GM23338 (cell line): ENCODE measurements around the gene CDC14B.

Source experiments
- CREB1 ChIP-seq: fragments of 250-450 bp; sonication (Bioruptor Pico); IDR thresholded peaks from 2 replicates; pipeline ENCODE4 v1.5.0; 2020; ENCODE audit warnings: low read depth, mild to moderate bottlenecking, moderate library complexity
- CTCF ChIP-seq, 2 experiments: fragments of 200-600 bp in 1 of 2; sonication (generic) in 1 of 2; conservative IDR thresholded peaks; 2 replicates each; pipeline versions ENCODE4 v1.5.1 to v1.6.1; 2016 to 2017; ENCODE audit warnings: antibody characterized with exemption in 2 of 2, low read depth in 2 of 2, mild to moderate bottlenecking in 2 of 2, moderate library complexity in 1 of 2
- EZH2 ChIP-seq: fragments of 200-600 bp; sonication (generic); IDR thresholded peaks from one replicate; pipeline ENCODE4 v1.8.0; 2017; ENCODE audit warnings: antibody characterized with exemption, mild to moderate bottlenecking, low read depth; ENCODE audit not compliant: unreplicated experiment
- EZH2phosphoT487 ChIP-seq: fragments of 200-600 bp; sonication (generic); IDR thresholded peaks from one replicate; pipeline ENCODE4 v1.8.1; 2018; ENCODE audit warnings: antibody characterized with exemption; ENCODE audit not compliant: unreplicated experiment
- JUNB ChIP-seq: IDR thresholded peaks from one replicate; pipeline ENCODE4 v1.6.1; 2016; ENCODE audit warnings: antibody characterized with exemption; ENCODE audit not compliant: unreplicated experiment
- NANOG ChIP-seq: IDR thresholded peaks from 2 replicates; pipeline ENCODE4 v1.6.1; 2016; ENCODE audit warnings: antibody characterized with exemption, borderline replicate concordance
- POLR2AphosphoS5 ChIP-seq: IDR thresholded peaks from 2 replicates; pipeline ENCODE4 v1.6.1; 2016; ENCODE audit warnings: antibody characterized with exemption, low read depth
- STAT1 ChIP-seq: IDR thresholded peaks from one replicate; pipeline ENCODE4 v1.6.1; 2016; ENCODE audit warnings: antibody characterized with exemption; ENCODE audit not compliant: unreplicated experiment
- ZNF114 ChIP-seq: fragments of 250-450 bp; sonication (Bioruptor Pico); IDR thresholded peaks from 2 replicates; pipeline ENCODE4 v1.5.0; 2020; ENCODE audit warnings: mild to moderate bottlenecking, moderate library complexity
- ZNF331 ChIP-seq: fragments of 250-450 bp; sonication (Bioruptor Pico); IDR thresholded peaks from 2 replicates; pipeline ENCODE4 v1.5.0; 2020; ENCODE audit warnings: low read depth, mild to moderate bottlenecking, moderate library complexity
- TF ChIP-seq, protein P1 (sequence below): IDR thresholded peaks from one replicate; pipeline ENCODE4 v1.6.1; 2018; ENCODE audit warnings: antibody characterized with exemption; ENCODE audit not compliant: unreplicated experiment
- TF ChIP-seq, protein P2 (sequence below): IDR thresholded peaks from 2 replicates; pipeline ENCODE4 v1.6.1; 2016; ENCODE audit warnings: antibody characterized with exemption

GRCh38 chr9:96483733-96484390 lies 135.8 kb downstream of the CDC14B start:
- no peak for TF ChIP-seq CTCF (conservative IDR thresholded peaks at IDR 0.05; ENCODE audit: low read depth in 2 of 2)
- TF ChIP-seq, protein P1, sequence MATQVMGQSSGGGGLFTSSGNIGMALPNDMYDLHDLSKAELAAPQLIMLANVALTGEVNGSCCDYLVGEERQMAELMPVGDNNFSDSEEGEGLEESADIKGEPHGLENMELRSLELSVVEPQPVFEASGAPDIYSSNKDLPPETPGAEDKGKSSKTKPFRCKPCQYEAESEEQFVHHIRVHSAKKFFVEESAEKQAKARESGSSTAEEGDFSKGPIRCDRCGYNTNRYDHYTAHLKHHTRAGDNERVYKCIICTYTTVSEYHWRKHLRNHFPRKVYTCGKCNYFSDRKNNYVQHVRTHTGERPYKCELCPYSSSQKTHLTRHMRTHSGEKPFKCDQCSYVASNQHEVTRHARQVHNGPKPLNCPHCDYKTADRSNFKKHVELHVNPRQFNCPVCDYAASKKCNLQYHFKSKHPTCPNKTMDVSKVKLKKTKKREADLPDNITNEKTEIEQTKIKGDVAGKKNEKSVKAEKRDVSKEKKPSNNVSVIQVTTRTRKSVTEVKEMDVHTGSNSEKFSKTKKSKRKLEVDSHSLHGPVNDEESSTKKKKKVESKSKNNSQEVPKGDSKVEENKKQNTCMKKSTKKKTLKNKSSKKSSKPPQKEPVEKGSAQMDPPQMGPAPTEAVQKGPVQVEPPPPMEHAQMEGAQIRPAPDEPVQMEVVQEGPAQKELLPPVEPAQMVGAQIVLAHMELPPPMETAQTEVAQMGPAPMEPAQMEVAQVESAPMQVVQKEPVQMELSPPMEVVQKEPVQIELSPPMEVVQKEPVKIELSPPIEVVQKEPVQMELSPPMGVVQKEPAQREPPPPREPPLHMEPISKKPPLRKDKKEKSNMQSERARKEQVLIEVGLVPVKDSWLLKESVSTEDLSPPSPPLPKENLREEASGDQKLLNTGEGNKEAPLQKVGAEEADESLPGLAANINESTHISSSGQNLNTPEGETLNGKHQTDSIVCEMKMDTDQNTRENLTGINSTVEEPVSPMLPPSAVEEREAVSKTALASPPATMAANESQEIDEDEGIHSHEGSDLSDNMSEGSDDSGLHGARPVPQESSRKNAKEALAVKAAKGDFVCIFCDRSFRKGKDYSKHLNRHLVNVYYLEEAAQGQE: no peak
- TF ChIP-seq EZH2: no peak
- no peak for TF ChIP-seq EZH2phosphoT487
- no peak for TF ChIP-seq POLR2AphosphoS5
- TF ChIP-seq CREB1 (CRISPR knock-in tag): no peak
- no peak for TF ChIP-seq NANOG
- TF ChIP-seq STAT1: no peak
- no peak for TF ChIP-seq JUNB
- no peak for TF ChIP-seq ZNF114 (CRISPR knock-in tag)
- no peak for TF ChIP-seq ZNF331
- TF ChIP-seq, protein P2, sequence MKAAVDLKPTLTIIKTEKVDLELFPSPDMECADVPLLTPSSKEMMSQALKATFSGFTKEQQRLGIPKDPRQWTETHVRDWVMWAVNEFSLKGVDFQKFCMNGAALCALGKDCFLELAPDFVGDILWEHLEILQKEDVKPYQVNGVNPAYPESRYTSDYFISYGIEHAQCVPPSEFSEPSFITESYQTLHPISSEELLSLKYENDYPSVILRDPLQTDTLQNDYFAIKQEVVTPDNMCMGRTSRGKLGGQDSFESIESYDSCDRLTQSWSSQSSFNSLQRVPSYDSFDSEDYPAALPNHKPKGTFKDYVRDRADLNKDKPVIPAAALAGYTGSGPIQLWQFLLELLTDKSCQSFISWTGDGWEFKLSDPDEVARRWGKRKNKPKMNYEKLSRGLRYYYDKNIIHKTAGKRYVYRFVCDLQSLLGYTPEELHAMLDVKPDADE: no peak
